Testis (tissue), 3 donors: ENCODE measurements around the gene DCHS1. TPM values are rescaled to one million over a fixed set of nuclear protein-coding genes. Genes with fewer than 3 reads are reported as not detected.

Experiments
- DNase-seq: peaks from one replicate; pipeline ENCODE4 v3.0.0-alpha.2; 2019
- H3K27ac ChIP-seq, 2 donors: fragments of 200-600 bp; sonication (generic); one replicate each; pipeline ENCODE4 v1.5.1; 2019
- H3K27me3 ChIP-seq: fragments of 200-600 bp; sonication (generic); one replicate; pipeline ENCODE4 v1.5.1; 2019
- H3K36me3 ChIP-seq: fragments of 200-600 bp; sonication (generic); one replicate; pipeline ENCODE4 v1.5.1; 2017; ENCODE audit warnings: low read depth; ENCODE audit errors: missing control alignments
- H3K4me1 ChIP-seq: fragments of 200-600 bp; sonication (generic); one replicate; pipeline ENCODE4 v1.5.1; 2019
- H3K4me3 ChIP-seq, 2 donors: fragments of 200-600 bp; sonication (generic); one replicate each; pipeline ENCODE4 v1.5.1; 2017 to 2019
- H3K9me3 ChIP-seq: fragments of 200-600 bp; sonication (generic); one replicate; pipeline ENCODE4 v1.5.1; 2017
- CTCF ChIP-seq, 3 experiments: fragments of 450-650 bp in 2 of 3; fragments of 200-600 bp in 1 of 3; sonication (generic) in 1 of 3; IDR thresholded peaks; one replicate each; pipeline ENCODE4 v1.5.1; 2016 to 2019; ENCODE audit warnings: antibody characterized with exemption in 3 of 3, mild to moderate bottlenecking in 2 of 3, moderate library complexity in 1 of 3
- POLR2A ChIP-seq: fragments of 450-650 bp; IDR thresholded peaks from one replicate; pipeline ENCODE4 v1.6.1; 2017; ENCODE audit warnings: antibody characterized with exemption, mild to moderate bottlenecking, moderate library complexity
- WGBS, 2 donors: methylation state at CpG; one replicate each; pipeline ENCODE4 v1.1.5; 2018; 5-methylcytosine and 5-hydroxymethylcytosine counted together
- intact Hi-C: fragments of 100-400 bp; cut with DNase I; formaldehyde crosslinking; loops from one replicate; pipeline ENCODE4 v1.15.1; 2023; ENCODE audit warnings: low total_unique reads
- polyA plus RNA-seq: library from polyadenylated mRNA; stranded (reverse); fragments of 350-450 nt; fragmentation: Illumina TruSeq; extraction: RNeasy Lipid Tissue Mini Kit (QIAGEN cat#74804); gene quantifications from one replicate; pipeline ENCODE4 v1.2.3, GENCODE V29; 2014; ENCODE audit warnings: low read depth, low replicate concordance; ENCODE audit not compliant: insufficient read depth
- total RNA-seq, 2 donors: library from RNA; depleted of rRNA; stranded (reverse); fragments of >200 nt; gene quantifications; one replicate each; pipeline ENCODE4 v1.2.3, GENCODE V29; 2016

The DCHS1 gene
- total and polyA plus RNA-seq, 3 donors from 2014 or later: 7.1 to 14.2 (median 8.8) TPM

GRCh38 chr11:6579681-6580080, 75.9 kb downstream of the DCHS1 start:
- intact Hi-C loops: no loop called here
- Histone ChIP-seq H3K4me1 (no peaks in the 10 kb centered on the region), H3K9me3 (no peaks in the 10 kb centered on the region), H3K4me3 (no peak overlapping the region), H3K27ac (no peak overlapping the region), H3K27me3 (no peaks in the 10 kb centered on the region), H3K36me3 (no peaks in the 10 kb centered on the region)
- 92 to 94% methylated on average over 2 of the region's 2 CpGs for WGBS, 2 donors
- DNase-seq: no peak
- TF ChIP-seq POLR2A: no peak
- TF ChIP-seq CTCF (IDR thresholded peaks at IDR 0.05): no peak

DNA sequence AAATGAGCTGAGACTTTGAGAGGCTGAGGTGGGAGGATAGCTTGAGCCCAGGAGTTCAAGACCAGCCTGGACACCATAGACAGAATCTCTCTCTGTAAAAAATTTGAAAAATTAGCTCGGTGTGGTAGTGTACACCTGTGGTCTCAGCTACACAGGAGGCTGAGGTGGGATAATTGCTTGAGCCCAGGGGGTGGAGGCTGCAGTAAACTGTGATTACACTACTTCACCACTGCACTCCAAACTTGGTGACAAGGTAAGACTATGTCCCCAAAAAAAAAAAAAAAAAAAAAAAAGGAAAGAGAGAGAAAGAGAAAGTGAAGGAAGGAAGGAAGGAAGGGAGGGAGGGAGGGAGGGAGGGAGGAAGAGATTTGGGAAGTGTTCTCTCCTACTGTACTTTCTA, 77.5 kb downstream of the DCHS1 start:
- no peak overlapping the region for H3K4me3 ChIP-seq
- no peak for DNase-seq
- H3K36me3 ChIP-seq: no peaks in the 10 kb centered on the region
- no peak overlapping the region for H3K27ac ChIP-seq
- no peaks in the 10 kb centered on the region for H3K4me1 ChIP-seq
- TF ChIP-seq POLR2A: no peak
- no peak for TF ChIP-seq CTCF (IDR thresholded peaks at IDR 0.05)
- no peaks in the 10 kb centered on the region for H3K27me3 ChIP-seq
- 92 to 100% methylated on average over 1 of the region's 1 CpG for WGBS, 2 donors
- no peaks in the 10 kb centered on the region for H3K9me3 ChIP-seq
- intact Hi-C loops: no loop called here

GRCh38 chr11:6576471-6577373, 78.9 kb downstream of the DCHS1 start:
- no peaks in the 10 kb centered on the region for H3K4me1 ChIP-seq
- H3K27ac ChIP-seq: no peak overlapping the region
- no peak overlapping the region for H3K4me3 ChIP-seq
- intact Hi-C loops: no loop called here
- DNase-seq: no peak
- TF ChIP-seq CTCF (IDR thresholded peaks at IDR 0.05): no peak
- no peak for TF ChIP-seq POLR2A
- 58 to 68% methylated on average over 5 of the region's 6 CpGs for WGBS, 2 donors
- H3K27me3 ChIP-seq: no peaks in the 10 kb centered on the region
- H3K9me3 ChIP-seq: no peaks in the 10 kb centered on the region
- H3K36me3 ChIP-seq: no peaks in the 10 kb centered on the region

- no peaks in the 10 kb centered on the region for H3K9me3 ChIP-seq
- H3K27me3 ChIP-seq: no peaks in the 10 kb centered on the region
- intact Hi-C loops: no loop called here
- no peaks in the 10 kb centered on the region for H3K36me3 ChIP-seq
- TF ChIP-seq CTCF (IDR thresholded peaks at IDR 0.05) (no peak), POLR2A (no peak)
- DNase-seq: no peak
- 90 to 92% methylated on average over 6 of the region's 6 CpGs for WGBS, 2 donors
- H3K4me1 ChIP-seq: no peaks in the 10 kb centered on the region
- no peak overlapping the region for H3K27ac ChIP-seq
- H3K4me3 ChIP-seq: no peak overlapping the region
Measured at GRCh38 chr11:6574816-6575715, 80.5 kb downstream of the DCHS1 start.
